ENCODE results near the gene CFAP20DC.
"Not testable (repeated sequence)": the region's sequence is repeated elsewhere in the genome, so short reads cannot be mapped to it uniquely, and the experiment has no call there.

CFAP20DC gene

DNA sequence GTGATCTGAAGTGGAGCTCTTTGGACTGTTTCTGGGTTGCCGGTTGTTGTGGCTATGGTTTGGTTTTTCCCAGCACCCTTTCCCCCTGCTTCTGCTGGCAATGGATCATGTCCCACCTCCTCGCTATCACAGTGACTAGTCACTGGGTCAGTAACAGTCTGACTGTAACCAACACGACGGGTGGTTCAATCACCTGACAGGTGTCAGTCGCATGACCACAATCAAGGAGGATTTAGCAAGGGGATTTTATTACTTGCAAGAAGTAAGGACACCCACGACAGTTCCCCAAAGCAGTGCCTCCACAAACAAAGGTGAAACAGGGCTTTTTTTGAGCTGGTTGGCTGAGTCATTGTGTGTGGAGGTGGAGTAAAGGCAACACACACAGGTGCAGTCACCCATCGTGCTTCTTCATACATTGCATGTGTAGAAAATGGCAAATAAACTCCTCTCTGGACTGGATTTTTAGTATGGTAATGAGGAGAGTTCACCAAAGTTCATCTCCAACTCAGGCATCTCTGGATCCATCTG is 324.4 kb downstream of the CFAP20DC start:
- no peak for DNase-seq

DNA sequence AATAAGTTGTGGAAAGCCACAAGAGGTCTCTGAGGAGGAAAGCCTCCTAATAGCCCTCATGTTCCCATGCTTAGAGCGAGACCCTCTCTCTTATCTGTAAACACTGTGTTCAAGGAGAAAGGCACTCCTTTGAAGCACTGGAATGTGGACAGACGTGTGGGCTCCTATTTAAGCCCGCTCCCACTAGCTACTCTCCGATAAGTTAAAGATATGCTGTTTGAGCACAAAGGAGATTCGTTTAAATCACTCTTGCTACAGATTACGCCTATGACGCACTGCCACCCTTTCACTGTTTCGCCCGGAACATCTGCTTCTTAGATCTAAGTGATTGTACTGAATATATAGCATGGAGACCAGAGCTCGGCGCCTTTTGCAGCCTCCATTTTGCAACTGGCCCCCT is 325.5 kb downstream of the CFAP20DC start:
- no peak for DNase-seq

DNA sequence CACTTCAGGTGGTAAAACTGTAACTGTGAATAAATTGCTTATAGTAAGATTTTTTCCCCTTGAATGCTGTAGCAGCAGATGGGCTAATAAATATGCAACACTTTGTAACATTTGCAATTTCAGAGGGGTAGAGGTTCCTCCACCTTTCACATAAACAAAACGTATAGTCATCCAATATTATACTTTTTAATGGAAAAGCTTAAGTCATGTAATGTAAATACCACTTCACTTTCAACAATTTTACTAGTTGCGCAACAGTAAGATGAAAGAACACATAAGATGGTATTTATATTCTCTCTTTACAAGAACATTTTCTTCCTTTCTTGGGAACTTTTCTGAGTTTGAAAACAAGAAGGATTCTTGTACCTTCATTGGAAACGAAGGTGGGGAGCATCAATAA is 326.7 kb downstream of the CFAP20DC start:
- DNase-seq: no peak

DNA sequence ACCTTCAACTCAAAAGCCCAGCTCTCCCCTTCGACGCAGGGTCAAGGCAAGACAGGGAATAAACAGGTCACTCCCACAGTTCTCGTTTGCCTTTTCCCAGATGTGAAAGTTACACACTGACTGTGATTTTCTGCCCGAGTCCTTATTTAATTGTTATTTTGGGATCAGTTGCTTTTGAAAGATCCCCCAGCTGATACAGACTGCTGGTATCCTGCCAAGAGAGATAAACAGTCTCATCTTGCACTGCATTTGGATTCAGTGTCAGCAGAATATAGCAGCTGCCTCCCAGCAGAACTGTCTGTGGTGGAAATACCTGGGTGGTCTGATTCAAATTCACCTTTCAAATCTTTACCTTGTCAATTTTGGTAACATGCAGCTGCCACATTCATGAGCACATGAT is 327.3 kb downstream of the CFAP20DC start:
- no peak for DNase-seq

DNA sequence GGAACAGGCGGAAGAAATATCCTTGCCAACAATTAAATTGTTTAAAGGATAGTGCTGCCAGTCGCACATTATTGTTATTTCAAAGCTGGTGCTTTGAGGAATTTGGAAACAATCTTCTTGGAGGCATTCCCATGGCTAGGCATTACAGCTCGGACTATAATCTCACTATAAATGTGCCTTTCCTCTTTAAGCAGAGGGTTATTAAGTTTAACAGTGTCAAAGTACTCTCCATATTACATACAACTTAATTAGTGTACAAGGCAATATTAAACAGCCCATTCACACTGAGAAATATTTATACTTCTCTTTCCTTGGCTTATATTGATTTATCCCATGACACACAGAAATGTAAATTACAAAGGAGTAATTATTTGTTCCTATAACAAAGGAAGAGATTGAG is 329.3 kb downstream of the CFAP20DC start:
- no peak for DNase-seq

DNA sequence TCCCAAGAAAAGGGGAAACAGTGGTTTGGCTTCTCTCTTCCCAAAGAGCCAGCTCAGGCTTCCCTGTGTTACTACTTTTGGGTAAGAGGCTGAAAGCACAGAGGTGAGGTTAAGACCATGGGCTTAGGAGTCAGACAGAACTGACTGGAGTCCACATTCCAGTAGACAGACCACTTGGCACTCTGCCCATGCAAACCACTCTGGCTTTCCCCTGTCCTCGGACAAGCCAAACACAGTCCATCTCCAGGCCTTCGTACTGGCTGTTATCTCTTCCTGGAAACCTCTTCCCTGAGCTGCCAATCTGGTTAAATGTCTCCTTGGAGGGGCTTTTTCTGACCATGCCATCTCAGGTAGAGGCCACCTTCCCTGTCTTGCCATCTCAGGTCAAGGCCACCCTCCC is 330.1 kb downstream of the CFAP20DC start:
- DNase-seq: no peak

DNA sequence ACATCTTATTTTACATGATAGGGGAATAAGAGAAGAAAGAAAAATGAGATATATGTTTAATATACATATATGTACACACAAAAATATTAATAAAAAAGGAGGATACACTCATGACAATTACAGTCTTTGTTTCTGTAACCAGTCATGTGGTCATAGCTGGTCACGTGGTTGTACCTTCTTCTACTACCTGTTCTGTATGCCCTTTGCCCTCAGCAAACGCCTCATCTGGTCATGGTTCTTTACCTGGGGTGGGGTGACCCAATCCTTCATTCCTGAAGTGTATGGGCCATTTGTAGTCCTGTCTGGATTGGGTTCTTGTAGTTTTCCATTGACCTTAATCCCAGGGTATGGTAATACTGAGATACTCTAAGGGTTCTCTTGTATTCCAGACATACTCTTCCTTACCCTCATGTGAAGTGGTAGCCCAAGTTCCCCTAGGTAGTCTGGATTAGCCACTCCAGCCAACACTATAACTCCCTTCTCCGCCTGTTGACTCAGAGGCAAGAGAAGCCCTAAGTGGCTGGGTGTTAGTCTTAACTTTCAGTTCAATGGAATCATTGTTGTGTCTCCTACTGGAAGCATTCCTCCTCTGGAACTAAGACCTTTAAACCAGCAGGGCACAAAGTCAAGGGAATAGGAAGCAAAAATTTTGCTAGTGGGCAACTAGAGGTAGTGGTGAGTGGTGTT is 336.0 kb downstream of the CFAP20DC start:
- no peak for DNase-seq

DNA sequence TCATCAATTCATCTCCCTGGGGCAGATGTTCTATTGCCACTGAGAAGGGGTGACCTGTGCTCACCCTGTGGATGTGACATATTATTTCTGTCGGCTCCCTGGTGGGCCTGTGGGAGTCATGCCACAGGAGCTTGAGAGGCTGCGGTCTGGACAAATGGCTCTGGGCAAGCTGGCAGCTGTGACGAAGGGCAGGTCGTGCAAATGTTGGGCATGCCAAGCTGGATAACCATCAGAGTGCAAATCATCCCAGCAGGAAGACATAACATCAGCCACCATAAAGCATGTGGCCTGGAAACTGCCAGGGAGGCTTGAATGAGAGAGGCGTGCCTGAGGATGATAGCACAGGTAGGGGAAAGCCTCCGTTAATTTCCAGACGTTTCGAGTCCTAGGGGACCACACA is 338.0 kb downstream of the CFAP20DC start:
- no peak for DNase-seq

DNA sequence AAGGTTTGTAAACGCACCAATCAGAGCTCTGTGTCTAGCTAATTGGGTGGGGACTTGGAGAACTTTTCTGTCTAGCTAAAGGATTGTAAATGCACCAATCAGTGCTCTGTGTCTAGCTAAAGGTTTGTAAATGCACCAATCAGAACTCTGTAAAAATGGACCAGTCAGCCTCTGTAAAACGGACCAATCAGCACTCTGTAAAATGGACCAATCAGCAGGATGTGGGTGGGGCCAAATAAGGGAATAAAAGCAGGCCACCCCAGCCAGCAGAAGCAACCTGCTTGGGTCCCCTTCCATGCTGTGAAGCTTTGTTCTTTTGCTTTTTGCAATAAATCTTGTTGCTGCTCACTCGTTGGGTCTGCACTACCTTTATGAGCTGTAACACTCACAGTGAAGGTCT is 340.8 kb downstream of the CFAP20DC start:
- not testable (repeated sequence) for DNase-seq

DNA sequence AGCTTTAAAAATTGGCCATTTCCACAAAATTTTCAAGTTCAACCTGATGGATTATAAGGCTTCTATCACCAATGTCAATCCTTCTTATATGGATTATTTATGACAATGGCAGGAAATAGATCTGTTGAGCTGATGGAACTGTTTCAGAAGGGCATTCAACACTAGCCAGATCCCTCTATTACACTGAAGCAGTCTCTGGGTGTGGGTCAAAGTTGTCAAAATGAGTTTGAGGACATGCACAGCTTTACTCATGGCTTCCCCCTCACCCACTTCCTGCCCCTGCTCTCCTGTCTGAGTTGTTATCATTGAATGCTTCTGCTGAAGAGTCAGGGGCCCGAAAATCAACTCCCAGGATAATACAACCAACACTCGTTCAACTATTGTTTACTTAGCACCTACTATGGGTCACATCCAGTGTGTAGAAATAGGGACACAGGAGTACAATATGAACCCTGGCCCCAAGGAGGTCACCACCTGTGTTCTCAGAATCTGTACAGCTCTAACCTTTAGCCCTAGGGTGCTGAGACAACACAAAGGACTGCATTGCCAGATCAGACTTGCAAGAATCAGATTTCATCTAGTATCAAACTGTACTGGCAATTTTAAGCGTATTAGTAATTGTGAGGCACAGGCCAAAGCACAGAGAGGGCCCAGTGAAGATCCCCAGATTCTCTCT is 341.6 kb downstream of the CFAP20DC start:
- no peak for DNase-seq

DNA sequence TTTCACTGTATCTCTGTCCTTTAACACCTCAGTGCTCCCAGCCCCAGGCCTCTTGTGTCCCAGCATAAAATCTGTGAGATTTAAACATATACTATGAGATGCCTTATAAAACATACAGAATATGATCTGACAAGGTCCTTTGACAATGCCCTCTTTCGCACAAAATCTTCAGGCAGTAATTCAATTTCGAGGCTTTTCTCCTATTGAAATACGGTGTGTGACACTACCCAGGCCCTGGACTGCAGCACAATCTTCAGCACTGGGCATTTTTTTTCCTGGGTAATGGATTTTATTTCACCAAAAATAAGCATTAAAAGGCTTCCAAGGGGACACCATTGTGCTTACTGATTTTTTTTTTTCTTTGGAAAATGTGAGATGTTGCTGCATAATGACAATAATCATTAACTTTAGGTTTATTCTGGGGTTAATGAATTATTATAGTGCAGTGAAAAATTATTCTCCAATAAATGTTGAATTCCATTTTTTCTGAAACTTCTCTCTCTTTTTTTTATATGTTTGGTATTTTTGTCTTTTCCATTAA is 342.4 kb downstream of the CFAP20DC start:
- no peak for DNase-seq

DNA sequence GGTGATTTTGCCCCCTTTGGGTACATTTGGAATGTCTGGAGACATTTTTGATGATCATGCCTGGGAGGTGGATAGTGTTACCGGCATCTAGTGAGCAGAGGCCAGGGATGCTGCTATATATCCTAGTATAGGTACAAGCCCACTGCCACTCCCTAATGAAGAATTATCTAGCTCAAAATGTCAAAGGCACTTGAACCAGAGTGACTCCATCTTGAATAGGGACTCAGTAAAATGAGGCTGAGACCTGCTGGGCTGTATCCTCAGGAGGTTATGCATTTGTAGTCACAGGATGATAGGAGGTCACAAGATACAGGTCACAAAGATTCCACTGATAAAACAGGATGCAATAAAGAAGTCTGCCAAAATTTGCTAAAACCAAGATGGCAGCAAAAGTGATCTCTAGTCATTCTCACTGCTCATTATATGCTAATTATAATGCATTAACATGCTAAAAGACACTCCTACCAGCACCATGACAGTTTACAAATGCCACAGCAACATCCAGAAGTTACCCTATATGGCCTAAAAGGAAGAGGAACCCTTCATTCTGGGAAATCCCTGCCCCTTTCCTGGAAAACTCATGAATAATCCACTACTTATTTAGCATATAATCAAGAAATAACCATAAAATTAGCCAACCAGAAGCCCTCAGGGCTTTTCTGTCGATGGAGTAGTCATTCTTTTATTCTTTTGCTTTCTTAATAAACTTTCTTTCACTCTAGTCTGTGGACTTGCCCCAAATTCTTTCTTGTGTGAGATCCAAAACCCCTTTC is 343.2 kb downstream of the CFAP20DC start:
- DNase-seq: no peak

DNA sequence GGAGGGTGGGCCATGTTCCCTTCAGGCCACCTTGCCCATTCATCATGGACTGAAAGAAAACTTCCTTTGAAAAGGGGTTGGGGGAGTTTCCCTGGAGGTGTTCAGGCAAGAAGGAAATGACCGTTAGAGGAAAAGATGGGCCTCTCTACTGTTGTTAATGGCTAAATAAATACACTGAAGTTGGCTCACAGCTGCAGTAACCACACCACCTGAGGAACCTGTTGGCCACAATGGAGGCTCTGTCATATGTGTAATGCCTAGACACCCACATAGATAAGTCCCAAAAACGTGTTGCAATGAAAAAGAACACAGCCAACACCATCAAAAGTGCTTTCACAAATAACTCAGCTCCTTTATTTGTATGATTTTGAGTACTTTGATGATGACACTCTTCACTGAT is 345.1 kb downstream of the CFAP20DC start:
- no peak for DNase-seq

DNA sequence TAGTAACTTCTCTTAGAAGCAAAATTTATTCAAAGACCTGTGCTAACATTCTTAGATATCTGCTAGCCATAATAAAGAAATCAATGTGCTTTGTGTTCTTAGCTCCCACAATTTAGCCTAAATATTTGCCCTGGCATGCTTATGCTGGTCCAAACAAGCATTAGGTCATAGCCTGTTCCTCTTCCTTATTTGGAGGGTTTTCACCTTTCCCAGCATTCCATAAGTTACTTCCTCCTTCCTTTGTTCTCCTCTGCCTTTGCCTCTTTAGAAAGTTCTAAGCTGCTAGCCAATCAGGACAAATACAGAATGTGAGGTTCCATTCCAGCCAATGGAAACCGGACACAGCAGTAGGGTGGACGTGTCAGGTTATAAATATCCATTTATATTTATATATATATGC is 345.5 kb downstream of the CFAP20DC start:
- DNase-seq: not testable (repeated sequence)

DNA sequence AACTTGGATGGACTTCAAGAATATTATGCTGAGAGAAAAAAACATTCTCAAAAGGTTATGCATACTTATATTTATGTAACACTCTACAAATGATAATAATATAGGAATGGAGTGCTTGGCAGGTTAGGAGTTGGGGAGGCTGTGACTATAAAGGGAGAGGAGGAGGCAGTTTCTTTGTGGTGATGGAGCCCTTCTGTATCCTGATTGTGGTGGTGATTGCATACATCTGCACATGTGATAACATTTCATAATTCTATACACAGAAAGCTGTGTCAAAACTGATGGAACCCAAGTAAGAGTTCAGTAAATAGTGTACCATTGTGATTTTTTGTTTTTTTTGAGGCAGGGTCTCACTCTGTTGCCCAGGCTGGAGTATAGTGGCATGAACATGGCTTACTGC is 351.6 kb downstream of the CFAP20DC start:
- no peak for DNase-seq

DNA sequence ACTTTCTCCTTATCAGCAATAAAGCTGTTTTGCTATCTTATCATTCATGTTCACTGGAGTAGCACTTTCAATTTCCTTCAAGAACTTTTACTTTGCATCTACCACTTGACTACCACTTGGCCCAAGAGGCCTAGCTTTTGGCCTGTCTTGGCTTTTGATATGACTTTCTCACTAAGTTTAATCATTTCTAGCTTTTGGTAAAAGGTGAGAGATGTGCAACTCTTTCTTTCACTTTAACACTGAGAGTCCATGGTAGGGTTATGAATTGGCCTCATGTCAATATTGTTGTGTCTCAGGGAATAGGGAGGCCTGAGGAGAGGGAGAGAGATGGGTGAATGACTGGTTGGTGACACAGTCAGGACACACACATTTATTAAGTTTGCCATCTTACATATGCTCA is 352.3 kb downstream of the CFAP20DC start:
- no peak for DNase-seq

DNA sequence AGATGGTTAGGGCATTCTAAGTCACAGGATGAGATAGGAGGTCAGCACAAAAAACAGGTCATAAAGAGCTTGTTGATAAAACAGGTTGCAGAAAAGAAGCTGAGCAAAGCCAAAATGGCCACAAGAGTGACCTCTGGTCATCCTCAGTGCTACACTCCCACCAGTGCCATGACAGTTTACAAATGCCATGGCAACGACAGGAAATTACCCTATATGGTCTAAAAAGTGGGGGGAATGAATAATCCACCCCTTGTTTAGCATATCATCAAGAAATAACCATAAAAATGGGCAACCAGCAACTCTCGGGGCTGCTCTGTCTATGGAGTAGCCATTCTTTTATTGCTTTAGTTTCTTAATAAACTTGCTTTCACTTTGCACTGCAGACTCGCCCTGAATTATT is 353.0 kb downstream of the CFAP20DC start:
- DNase-seq: not testable (repeated sequence)

DNA sequence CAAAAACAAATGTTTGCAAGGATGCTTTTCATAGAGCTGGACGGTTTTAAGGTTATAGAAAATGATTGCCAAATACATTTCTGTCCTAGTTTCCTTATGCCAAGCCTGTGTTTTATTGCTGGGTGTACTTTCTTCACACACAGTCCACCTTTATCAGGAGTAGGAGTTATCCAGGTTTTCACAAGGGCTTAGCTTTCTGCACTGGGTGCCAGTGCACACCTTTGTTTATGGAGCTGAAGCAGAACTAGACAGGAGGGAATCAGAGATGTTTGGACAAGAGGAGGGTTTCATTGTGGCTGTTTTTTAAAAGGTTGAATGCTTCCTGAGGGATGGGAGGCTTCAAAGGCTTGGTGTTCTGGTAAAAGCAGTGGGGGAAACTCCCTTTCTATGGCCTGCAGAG is 353.7 kb downstream of the CFAP20DC start:
- DNase-seq: no peak

DNA sequence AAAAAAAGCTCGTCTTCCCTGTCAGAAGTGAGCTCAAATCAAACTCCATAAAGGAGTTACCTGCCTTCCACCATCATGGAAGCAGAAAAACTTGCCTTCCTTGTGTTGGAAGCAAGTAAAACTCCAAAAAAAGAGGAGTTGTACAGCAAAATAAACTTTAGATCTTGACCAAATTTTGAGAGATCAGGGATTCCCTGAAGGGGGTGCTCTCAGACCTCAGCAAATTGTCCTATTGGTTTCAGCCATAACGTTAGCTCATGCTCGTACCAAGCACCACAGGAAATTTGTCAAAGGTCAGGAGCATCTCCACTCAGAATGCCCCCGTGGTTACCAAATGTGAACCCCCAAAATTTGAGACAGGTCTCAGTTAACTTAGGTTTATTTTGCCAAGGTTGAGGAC is 354.5 kb downstream of the CFAP20DC start:
- DNase-seq: not testable (repeated sequence)

DNA sequence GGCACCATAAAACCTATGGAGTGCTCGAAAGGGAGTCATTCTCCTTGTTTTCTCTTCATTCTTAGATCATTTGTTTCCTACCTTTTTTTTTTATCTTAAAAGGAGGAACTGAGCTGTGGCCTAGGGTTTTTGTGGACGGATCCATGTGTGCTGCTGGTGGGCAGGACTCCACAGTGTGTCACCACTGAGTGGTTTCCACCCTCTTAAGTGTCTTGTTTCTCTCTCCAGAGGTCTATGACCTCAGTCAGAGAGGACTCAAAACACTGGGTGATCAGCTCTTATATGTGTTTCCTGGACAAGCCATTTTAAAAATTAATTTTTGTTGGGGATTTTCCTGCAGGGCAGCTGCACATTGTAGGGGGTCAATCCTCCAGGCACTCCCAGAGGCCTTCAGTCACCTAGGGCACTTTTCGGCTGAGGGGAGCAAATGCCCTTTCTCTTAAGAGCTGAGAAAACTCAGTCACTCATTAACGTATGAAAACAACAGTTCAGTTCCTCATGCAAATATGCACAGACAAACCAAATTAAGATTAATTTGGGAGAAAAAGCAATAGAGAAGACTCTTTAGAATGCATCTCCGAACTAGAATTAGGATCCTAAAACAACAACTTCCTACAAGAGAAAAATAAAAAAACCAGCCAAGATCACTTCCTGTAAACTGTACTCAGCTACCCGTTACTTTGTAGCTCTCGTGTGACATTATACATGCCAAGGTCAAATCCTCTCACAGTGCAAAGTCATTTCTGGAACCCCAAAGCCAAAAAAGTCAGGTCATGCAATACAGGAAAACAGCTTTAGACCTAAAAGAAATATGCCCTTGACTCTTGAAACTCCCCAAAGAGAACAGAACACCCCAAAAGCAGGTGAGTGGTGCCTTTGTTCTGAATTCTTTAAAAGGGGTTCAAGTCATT is 355.6 kb downstream of the CFAP20DC start:
- no peak for DNase-seq

DNA sequence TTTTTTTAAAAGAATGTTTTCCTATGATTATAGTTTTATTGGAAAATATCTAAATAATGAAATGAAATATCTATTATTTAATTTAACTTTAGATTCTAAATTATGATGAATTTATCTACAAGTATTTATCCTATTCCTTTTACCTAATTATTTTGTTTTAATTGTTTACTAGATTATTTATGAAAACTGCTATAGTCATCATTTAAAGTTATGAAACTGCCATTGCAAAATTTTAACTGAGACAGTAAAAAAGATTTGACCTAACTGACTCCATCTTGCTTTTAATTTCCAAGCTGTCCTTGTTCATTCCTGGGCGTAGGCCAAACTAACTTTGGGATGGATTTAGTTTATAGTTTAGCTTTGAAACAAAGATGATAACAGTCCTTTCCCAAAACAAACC is 357.3 kb downstream of the CFAP20DC start:
- DNase-seq: no peak
